Prostate gland (tissue), 2 donors: ENCODE data around the gene CAPN11. TPM values are rescaled to one million over a fixed set of nuclear protein-coding genes. Genes with fewer than 3 reads are reported as not detected.

ENCODE experiments used
- DNase-seq: peaks from one replicate; pipeline ENCODE4 v3.0.0-alpha.2; 2019; ENCODE audit warnings: low spot score
- H3K27ac ChIP-seq, 2 donors: fragments of 200-600 bp; sonication (generic); 2 replicates each; pipeline ENCODE4 v1.5.1; 2017 to 2019
- H3K27me3 ChIP-seq: fragments of 200-600 bp; sonication (generic); replicated peaks from 2 replicates; pipeline ENCODE4 v1.5.1; 2019; ENCODE audit not compliant: insufficient read depth
- H3K36me3 ChIP-seq, 2 donors: fragments of 200-600 bp; sonication (generic); 1 replicate in 1 of 2; 2 replicates in 1 of 2; pipeline versions ENCODE4 v1.5.1 to v1.8.1; 2017 to 2019
- H3K4me1 ChIP-seq: fragments of 200-600 bp; sonication (generic); replicated peaks from 2 replicates; pipeline ENCODE4 v1.5.1; 2019
- H3K4me3 ChIP-seq, 2 donors: fragments of 200-600 bp; sonication (generic); 2 replicates each; pipeline ENCODE4 v1.5.1; 2017 to 2019
- H3K9me3 ChIP-seq: fragments of 200-600 bp; sonication (generic); 2 replicates; pipeline ENCODE4 v1.5.1; 2017
- CTCF ChIP-seq, 4 experiments: fragments of 200-600 bp in 2 of 4; fragments of 450-650 bp in 2 of 4; sonication (generic) in 2 of 4; IDR thresholded peaks; 1 replicate in 3 of 4; 2 replicates in 1 of 4; pipeline ENCODE4 v1.5.1; 2016 to 2019; ENCODE audit warnings: antibody characterized with exemption in 4 of 4, mild to moderate bottlenecking in 2 of 4, moderate library complexity in 2 of 4
- POLR2A ChIP-seq: fragments of 450-650 bp; IDR thresholded peaks from one replicate; pipeline ENCODE4 v1.6.1; 2016; ENCODE audit warnings: antibody characterized with exemption, mild to moderate bottlenecking
- POLR2AphosphoS5 ChIP-seq: sonication (generic); formaldehyde crosslinking; IDR thresholded peaks from one replicate; pipeline ENCODE4 v1.6.1; 2017; ENCODE audit warnings: antibody characterized with exemption
- WGBS: methylation state at CpG from one replicate; pipeline ENCODE4 v1.1.5; 2018; 5-methylcytosine and 5-hydroxymethylcytosine counted together
- intact Hi-C: fragments of 100-400 bp; cut with DNase I; formaldehyde crosslinking; loops from one replicate; pipeline ENCODE4 v1.14.2; 2022
- total RNA-seq, 2 donors: library from RNA; depleted of rRNA; stranded (reverse); fragments of >200 nt; gene quantifications; one replicate each; pipeline ENCODE4 v1.1.0, GENCODE V29; 2016

The CAPN11 gene
- total RNA-seq, 2 donors from 2014 or later, result 5.9 TPM; not detected in 1

GRCh38 chr6:44185953-44186634 lies 27.5 kb downstream of the CAPN11 start:
- H3K36me3 ChIP-seq, result no peaks in the 10 kb centered on the region
- H3K4me1 ChIP-seq, result no peaks in the 10 kb centered on the region
- H3K27me3 ChIP-seq, result no peaks in the 10 kb centered on the region
- H3K27ac ChIP-seq, result no peak overlapping the region
- no peak overlapping the region for H3K4me3 ChIP-seq
- intact Hi-C loops, result no loop called here
- no peaks in the 10 kb centered on the region for H3K9me3 ChIP-seq
- WGBS, result 46% methylated on average over 9 of the region's 9 CpGs
- no peak for TF ChIP-seq CTCF (IDR thresholded peaks at IDR 0.05)
- no peak for TF ChIP-seq POLR2A
- TF ChIP-seq POLR2AphosphoS5, result no peak
- DNase-seq, result no peak

- DNase-seq, result no peak
- 72% methylated on average over 7 of the region's 7 CpGs for WGBS
- Histone ChIP-seq H3K36me3 (no peaks in the 10 kb centered on the region), H3K27ac (no peak overlapping the region), H3K9me3 (no peaks in the 10 kb centered on the region), H3K4me3 (no peak overlapping the region), H3K27me3 (no peaks in the 10 kb centered on the region), H3K4me1 (no peaks in the 10 kb centered on the region)
- TF ChIP-seq POLR2A (no peak), CTCF (IDR thresholded peaks at IDR 0.05) (no peak), POLR2AphosphoS5 (no peak)
- intact Hi-C loops, result no loop called here
Observed at GRCh38 chr6:44186635-44187025, 28.0 kb downstream of the CAPN11 start.

GRCh38 chr6:44188819-44189218 lies 30.2 kb downstream of the CAPN11 start:
- WGBS, result 74% methylated on average over 2 of the region's 2 CpGs
- Histone ChIP-seq H3K36me3 (no peaks in the 10 kb centered on the region), H3K27ac (no peak overlapping the region), H3K27me3 (no peaks in the 10 kb centered on the region), H3K9me3 (no peaks in the 10 kb centered on the region), H3K4me1 (no peaks in the 10 kb centered on the region), H3K4me3 (no peak overlapping the region)
- DNase-seq, result no peak
- intact Hi-C loops, result no loop called here
- no peak for TF ChIP-seq POLR2AphosphoS5
- TF ChIP-seq POLR2A, result no peak
- no peak for TF ChIP-seq CTCF (IDR thresholded peaks at IDR 0.05)

GRCh38 chr6:44189257-44189656 lies 30.6 kb downstream of the CAPN11 start:
- TF ChIP-seq POLR2A, result no peak
- TF ChIP-seq CTCF (IDR thresholded peaks at IDR 0.05), result no peak
- no peak for TF ChIP-seq POLR2AphosphoS5
- Histone ChIP-seq H3K9me3 (no peaks in the 10 kb centered on the region), H3K27ac (no peak overlapping the region), H3K4me3 (no peak overlapping the region), H3K4me1 (no peaks in the 10 kb centered on the region), H3K36me3 (no peaks in the 10 kb centered on the region), H3K27me3 (no peaks in the 10 kb centered on the region)
- no peak for DNase-seq
- 85% methylated on average over 2 of the region's 2 CpGs for WGBS
- intact Hi-C loops, result no loop called here

DNA sequence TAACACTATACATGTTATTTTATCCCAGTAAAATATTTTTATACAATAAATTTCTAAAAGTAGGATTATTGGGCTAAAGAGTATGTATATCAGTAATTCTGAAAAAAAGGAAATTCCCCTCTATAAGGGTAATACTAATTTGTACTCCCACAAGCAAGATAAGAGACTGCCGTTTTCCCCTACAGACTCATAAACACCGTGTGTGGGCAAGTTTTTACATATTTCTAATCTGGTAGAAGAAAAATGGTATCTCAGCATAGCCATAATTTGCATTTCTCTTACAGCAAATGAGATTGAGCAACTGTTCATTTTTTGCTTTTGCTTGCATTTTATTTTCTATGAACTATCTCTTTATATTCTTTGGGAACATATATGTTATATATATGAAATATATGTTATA lies 32.1 kb downstream of the CAPN11 start:
- H3K9me3 ChIP-seq, result no peaks in the 10 kb centered on the region
- H3K36me3 ChIP-seq, result no peaks in the 10 kb centered on the region
- H3K27me3 ChIP-seq, result no peaks in the 10 kb centered on the region
- no peak for DNase-seq
- no peak overlapping the region for H3K27ac ChIP-seq
- no peak for TF ChIP-seq CTCF (IDR thresholded peaks at IDR 0.05)
- TF ChIP-seq POLR2A, result no peak
- no peak for TF ChIP-seq POLR2AphosphoS5
- no peak overlapping the region for H3K4me3 ChIP-seq
- H3K4me1 ChIP-seq, result no peaks in the 10 kb centered on the region
- intact Hi-C loops, result no loop called here
- WGBS, result 16% methylated on average over 2 of the region's 2 CpGs
